ENCODE measurements around the gene OR8G5.

OR8G5 gene

DNA sequence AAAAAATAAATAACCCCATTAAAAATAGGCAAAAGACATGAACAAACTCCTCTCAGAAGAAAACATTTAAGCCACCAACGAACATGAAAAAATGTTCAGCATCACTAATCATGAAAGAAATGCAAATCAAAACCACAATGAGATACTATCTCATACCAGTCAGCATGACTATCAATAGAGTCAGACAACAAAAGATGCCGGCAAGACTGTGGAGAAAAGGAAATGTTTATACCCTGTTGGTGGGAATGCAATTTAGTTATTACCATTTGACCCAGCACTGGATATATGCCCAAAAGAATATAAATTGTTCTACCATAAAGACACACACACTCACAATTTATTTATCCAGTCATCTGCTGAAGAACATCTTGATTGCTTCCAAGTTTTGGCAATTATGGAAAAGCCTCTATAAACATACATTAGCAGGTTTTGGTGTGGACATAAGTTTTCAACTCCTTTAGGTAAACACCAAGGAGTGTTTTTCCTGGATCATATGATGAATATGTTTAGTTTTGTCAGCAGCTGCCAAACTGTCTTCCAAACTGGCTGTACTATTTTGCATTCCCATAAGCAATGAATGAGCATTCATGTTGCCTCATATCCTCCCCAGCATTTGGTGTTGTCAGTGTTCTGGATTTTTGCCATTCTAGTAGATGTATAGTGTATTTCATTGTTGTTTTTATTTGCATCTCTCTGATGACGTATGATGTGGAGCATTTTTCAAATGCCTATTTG, 29.6 kb downstream of the OR8G5 start:
- no peak for DNase-seq (ENCODE audit: low read depth in 2 of 2)

DNA sequence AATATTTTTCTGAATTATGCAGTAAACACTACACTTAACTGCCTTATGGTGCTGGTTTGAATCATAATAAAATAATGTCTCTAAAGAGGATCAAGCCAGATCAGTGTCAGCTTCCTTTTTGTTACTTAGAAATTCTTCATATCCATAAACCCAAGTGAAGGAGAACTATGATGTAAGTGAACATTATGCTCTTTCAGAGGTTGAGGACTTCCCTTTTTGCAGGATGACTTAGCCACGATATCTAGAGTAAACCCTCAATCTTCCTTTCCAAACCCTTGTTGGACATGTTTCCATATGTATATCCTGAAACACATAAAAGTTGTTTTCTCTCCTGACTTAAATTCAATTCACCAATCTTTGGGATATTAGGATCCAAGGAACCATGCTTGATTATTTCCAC, 38.5 kb downstream of the OR8G5 start:
- DNase-seq (ENCODE audit: low read depth in 2 of 2) = no peak

DNA sequence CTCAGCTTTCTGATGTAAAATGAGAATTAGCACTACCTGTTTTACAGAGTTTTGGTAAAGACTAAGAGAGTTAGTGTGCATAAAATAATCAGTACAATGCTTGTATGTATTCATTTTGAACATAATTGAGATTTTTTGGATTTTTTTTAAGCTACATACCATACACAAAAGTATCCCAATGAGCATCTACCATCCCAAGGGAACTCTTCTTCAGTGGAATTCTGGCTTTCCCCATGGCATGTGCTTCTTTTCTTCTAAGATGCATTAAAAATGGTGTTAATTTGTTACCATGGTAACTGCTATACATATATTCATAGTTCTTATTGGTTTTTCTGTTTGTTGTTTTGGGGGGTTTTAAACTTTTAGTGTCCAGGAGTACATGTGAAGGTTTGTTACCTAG, 39.8 kb downstream of the OR8G5 start:
- DNase-seq (ENCODE audit: low read depth in 2 of 2) = no peak

DNA sequence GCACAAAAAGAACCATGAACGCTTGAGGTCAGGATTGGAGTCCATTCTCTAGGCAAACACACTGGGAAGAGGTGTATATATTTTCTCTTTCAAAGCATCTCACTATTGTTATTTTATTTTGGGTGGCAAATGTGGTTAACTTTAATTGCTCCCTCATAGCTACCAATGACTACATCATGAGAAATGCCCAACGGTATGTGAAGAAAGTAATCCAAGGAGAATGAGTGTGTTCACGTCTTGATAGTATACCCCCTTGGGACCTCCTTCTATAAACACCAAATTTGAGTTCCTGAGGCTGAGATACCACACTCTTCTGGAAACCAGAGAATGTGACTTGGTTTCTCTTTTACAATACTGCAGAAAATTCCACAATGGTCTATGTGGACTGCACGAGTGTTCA, 41.7 kb downstream of the OR8G5 start:
- DNase-seq (ENCODE audit: low read depth in 2 of 2) = no peak

DNA sequence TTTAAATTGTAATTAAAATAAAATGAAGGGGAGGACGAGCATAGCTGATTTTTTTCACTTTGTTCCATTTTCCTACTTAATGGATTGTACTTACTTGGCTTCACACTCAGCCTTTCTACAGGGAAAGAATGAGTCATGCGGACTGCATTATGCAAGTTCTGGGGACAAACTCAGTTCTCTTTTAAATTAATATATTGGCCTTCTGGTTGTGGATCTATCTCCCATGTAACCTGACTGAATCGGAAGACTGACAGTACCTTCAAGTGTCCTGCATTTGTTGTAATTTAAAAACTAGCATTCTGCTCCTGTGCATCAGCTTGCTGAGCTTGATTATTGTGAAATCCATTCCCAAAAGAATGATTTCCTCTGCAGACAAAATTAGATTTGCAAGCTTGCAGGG, 45.4 kb downstream of the OR8G5 start:
- DNase-seq (ENCODE audit: low read depth in 2 of 2) = no peak

DNA sequence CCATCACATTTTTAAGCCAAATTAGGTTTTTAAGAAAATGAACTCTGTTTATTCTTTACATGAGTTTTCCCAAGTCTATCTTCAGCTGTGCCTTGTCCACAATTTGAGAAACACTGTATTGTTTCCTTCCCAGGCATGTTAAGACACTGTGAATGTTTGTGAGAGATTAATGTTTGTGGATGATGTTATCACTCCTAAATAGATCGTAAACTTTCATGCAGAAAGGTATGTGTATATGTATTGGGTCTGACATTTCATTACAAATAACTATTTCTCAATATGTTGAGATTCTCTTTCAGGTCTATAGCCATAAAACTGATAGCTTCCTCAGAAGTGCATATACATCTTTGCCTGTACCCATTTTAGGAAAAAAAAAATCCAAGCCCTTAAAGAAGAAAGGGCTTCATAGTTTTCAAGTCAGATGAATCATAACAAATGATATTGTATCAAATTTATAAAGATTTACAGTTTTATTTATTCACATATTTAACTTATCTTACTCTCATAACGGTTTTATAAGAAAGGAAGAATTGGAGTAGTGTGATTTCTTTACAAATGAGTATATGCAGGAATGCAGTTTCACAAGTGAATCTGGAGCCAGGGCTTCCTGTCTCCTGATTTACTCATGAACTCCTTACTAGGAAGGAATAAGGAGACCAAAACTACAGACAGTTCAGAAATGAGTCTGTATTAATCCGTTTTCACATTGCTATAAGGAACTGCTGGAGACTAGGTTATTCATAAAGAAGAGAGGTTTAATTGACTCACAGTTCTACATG, 46.4 kb downstream of the OR8G5 start:
- DNase-seq (ENCODE audit: low read depth in 2 of 2) = no peak

DNA sequence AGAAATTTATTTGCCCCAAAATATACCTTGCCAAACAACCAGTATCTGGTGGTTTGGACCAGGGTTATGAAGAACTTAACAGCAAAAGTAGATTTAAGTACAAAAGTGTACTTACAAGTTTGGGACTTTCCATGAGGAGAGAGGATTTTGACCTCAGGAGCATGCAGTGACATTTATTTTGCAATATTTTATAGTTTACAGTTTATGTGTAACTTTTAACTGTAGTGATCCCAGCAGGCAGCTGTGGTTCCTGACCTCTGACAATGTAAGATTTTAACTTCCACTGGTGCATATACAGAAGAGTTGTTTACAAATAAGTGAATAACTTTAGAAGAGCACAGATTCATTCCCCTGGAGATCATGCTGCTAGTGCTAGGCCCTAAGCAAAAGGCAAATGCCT, 50.9 kb downstream of the OR8G5 start:
- DNase-seq (ENCODE audit: low read depth in 2 of 2) = no peak

DNA sequence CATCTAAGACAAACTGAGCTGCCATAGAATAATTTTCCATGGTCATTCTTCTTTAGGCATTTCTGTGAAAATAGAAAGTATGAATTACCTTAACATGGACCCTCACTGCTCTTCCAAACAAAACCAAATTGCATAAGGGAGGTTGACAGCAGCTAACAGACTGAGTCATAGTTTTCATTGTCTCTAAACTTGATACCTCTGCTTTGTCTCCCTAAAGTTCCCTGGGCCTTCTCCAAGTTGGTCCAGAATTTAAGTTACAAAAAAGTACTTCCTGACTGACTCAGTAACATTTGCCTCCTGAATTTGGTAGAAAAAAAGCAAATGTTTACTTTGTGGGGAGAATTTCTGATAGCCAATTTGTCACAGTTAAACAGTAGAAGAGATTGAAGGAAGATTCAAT, 54.5 kb downstream of the OR8G5 start:
- DNase-seq (ENCODE audit: low read depth in 2 of 2) = no peak

DNA sequence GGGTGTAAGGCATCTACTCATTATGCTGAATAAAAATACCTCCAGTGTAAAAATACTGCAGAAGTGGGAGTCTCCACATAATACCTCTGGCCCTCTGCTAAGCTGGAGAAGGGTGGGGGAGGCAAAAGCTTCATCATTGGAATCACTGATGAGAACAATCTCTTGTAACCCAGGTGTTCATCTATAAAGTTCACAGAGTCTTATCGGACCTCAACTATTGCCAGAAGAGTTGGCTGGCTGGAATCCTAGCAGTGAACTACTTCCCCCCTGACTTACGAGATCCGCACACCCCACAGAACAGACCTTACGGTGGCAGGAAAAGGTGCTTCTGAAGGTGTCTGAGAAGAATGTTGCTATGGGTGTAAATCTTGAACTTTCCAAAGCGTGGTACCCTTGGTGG, 55.1 kb downstream of the OR8G5 start:
- DNase-seq (ENCODE audit: low read depth in 2 of 2) = no peak

DNA sequence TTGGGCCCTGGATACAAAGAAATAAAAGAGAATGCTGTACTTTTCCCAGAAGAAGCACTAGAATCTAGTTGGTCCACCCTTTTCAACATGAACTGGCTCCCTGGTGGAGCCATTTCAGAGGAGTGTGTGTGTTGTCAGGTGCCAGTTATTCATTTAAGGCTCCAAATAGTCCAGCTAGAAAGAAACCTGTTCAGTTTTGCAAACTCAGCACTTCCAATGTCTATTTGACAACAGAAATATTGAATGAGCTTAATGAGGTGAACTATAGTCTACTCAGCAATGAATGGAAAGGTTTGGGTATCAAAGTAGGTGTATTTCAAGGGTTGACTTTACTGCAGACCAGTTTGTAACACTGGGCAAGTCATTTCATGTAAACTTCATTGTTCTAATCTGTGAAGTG, 55.5 kb downstream of the OR8G5 start:
- DNase-seq (ENCODE audit: low read depth in 2 of 2) = no peak

DNA sequence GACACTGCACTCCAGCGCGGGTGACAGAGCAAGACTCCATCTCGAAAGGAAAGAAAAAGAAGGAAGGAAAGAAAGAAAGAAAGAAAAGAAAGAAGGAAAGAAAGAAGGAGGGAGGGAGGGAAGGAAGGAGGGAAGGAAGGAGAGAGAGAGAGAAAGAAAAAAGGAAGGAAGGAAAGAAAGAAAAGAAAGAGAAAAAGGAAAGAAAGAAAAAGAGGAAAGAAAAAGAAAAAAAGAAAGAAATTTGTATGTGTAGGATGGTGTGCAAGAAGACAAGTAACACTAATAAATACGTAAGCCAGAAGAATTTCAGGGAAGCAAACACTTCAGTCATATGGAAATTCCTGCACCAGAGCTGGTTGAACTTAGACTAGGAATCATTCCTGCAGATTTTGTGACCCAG, 57.0 kb downstream of the OR8G5 start:
- DNase-seq (ENCODE audit: low read depth in 2 of 2) = no peak

DNA sequence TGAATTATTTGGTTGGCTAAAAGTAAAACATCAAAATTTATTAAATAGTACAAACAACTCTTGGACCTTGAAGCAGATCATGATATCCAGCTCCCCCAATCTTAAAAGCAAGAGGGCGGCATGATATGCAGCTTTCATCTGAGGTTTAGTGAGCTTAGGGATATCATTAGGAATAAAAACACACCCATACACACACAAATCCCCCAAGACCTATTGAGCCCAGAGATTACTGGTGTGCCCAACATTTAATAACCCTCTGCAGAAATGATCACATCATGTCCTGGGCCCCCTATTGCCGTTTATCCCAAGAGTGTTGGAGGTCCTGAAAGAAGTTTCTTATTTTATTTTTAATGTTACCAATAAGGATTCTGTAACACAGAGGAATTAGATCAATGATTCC, 57.7 kb downstream of the OR8G5 start, which contains the start of gene OR8D1:
Gene OR8D1, minus strand, starts transcription at position 101 of the 400 bp plus-strand sequence. CDS start 3,183 bp downstream, outside the sequence.
- DNase-seq (ENCODE audit: low read depth in 2 of 2) = no peak

DNA sequence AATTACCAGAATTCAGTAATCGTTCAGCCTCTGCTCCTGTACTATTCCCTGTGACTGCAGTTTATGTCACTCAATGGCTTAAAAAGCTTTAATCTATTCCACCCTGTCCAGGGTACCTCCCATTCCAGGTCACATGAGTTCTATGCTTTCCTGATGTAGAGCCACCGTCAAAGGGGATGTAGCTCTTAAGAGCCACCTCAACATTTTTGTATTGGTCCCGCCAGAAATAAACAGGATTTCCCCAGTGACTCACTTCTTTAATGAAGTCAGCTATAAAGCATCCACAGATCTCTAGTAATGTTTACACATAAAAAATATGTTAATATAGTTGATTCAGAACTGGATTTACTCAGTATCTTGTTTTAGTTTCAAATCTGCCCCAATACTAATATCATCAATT, 58.9 kb downstream of the OR8G5 start:
- DNase-seq (ENCODE audit: low read depth in 2 of 2) = no peak
